Parietal lobe (tissue), 1 donor: ENCODE measurements around the gene TPPP2. TPM values are rescaled to one million over a fixed set of nuclear protein-coding genes. Genes with fewer than 3 reads are reported as not detected.

Experiments used
- total RNA-seq: library from RNA; depleted of rRNA; stranded (reverse); fragments of >200 nt; gene quantifications from one replicate; pipeline ENCODE4 v1.2.3, GENCODE V29; 2014

TPPP2 gene
- total RNA-seq = not detected

DNA sequence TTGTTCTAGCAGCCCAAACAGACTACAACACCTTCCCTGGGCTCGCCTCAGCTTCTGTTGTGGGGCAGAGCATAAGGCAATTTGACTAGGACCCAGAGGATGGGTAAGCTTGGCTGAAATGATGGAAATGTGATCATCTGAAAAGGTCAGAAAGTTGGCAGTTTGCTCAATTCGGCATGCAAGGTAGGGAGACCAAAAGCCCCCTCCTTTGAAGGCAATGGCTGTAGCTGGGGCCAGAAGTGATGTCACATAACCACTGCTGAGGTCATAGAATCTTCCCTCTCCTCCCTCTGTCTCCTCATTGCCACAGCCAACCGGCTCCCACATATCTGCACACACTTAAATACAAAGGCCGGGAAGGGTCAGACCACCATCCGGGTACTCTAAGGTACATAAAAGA is at the start of gene TPPP2:
Gene TPPP2 (plus strand): TSS at position 301 of the 400 bp plus-strand sequence. CDS start 365 bp downstream, outside the sequence.

DNA sequence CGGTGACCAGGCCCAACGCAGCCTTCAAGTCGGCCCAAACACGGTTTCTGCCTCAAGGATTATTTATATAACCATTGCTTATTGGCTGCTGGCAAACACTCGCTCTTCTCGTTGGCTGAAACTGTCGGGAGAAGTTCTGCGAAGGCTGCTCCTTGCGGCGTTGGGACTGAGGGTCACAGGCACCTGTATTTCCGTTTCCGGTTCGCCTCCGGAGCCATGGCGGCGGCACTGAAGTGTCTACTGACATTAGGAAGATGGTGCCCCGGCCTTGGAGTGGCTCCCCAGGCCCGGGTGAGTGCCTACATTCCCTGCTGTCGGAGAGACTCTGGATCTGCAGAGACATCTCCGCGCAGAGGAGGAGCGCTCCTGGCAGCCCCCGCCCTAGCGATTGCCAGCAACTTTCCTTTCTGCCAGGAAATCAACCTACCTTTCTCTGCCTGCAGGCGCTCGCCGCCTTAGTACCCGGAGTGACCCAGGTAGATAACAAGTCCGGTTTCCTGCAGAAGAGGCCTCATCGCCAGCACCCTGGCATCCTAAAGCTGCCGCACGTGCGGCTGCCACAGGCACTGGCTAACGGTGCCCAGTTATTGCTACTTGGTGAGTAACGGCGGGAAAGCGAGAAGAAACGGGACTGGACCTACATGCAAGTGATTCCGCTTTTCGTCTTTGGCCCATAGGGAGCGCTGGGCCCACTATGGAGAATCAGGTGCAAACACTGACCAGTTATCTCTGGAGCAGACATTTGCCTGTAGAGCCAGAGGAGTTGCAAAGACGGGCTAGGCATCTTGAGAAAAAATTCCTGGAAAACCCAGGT is 40.0 kb upstream of the TPPP2 start, which contains the start of gene METTL17:
Gene METTL17 (plus strand): TSS at position 194 of the 814 bp plus-strand sequence. CDS start 23 bp downstream, at position 217.

DNA sequence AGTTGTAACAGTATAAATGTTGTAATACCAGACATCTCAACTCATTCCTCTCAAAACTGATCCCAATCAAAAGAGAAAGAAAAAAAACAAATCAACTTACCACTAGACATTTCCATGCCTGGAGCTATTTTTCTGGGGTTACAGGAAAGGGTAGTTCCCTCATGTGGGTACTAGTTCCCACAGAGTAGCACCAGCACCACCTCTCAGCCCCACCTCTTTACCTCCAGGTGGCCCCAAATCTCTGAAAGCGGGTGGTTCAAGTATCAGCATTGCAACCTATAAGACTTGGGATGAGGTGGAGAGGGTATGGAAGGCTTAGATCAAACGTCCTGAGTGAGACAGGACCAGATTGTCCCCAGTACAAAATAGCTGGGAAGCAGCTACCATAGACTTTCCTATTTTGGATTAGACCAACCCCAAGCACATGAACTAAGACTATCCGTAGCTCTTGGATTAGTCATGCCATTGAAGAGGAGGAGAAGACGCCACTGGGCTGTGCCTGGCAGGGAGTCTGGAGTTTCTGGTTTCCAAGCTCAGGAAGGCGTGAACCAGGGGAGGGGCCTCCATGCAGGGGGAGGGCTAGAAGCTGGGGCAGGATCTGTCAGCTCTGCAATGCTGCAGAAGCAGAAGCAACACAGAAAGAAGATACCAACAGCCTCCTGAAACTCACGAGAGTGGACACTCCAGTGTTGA is 31.2 kb upstream of the TPPP2 start, which contains the start of gene SLC39A2:
Gene SLC39A2 (plus strand): TSS at position 620 of the 693 bp plus-strand sequence. CDS start 154 bp downstream, outside the sequence.

DNA sequence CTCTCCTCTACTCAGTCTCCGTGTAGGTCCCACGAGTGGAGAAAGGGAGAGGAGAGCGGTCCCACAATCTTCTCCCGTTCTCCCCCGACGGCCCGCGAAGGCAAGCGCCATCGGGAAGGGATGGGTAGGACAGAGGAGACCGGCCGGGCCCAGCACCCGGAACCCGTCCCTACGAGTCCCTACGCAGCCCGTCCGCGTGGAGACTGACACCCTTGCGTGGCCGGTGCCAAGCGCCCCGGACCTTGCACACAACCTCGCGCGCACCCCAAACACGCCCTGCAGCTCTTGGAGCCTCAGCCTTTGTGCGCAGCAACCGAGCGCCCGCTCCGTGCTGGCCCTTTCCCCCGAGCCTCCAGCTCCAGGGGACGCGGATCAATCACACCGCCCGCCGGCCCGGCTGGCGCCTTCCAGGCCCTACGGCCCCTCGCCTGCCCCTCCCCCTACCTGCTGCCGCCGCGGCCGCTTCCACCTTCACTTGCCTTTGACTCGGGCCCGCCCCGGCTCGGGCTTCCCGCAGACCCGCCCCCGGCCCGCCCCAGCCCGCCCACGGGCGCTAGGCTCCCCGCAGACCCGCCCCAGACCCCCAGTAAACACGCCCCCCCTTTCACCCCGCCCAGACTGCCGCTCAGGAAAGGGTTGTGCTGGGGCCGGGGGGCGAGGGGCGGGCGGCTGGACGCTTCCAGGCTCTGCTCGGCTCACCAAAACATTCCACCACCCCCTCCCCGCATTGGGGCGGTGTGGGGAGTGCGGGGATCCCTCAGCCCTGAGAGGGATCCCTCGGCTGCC is 5.2 kb upstream of the TPPP2 start, which contains the start of gene NDRG2:
Gene NDRG2 (minus strand): TSS at position 477 of the 786 bp plus-strand sequence. CDS start 1,746 bp downstream, outside the sequence.

DNA sequence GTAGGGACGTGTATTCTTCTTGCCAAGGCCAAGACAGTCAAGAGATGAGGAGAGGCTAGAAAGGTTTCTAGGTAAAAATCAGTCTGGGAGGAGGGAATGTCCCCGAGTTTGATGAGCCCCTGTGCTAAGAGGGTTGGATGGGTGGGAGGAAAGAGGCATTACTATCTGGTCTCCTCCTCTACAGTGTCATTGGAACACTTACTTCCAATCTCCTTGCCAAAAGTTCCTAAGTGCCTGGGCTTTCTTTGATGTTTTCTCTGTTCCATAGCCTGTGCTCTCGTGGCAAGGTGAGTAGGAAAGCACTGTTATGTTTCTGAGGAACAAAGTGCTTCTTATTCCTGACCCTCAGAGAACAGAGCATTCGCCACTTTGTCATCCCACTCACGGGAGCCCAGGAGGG is 4.7 kb downstream of the TPPP2 start, which contains the start of gene RNASE13:
Gene RNASE13 (minus strand): TSS at position 101 of the 400 bp plus-strand sequence. CDS start 519 bp downstream, outside the sequence.

DNA sequence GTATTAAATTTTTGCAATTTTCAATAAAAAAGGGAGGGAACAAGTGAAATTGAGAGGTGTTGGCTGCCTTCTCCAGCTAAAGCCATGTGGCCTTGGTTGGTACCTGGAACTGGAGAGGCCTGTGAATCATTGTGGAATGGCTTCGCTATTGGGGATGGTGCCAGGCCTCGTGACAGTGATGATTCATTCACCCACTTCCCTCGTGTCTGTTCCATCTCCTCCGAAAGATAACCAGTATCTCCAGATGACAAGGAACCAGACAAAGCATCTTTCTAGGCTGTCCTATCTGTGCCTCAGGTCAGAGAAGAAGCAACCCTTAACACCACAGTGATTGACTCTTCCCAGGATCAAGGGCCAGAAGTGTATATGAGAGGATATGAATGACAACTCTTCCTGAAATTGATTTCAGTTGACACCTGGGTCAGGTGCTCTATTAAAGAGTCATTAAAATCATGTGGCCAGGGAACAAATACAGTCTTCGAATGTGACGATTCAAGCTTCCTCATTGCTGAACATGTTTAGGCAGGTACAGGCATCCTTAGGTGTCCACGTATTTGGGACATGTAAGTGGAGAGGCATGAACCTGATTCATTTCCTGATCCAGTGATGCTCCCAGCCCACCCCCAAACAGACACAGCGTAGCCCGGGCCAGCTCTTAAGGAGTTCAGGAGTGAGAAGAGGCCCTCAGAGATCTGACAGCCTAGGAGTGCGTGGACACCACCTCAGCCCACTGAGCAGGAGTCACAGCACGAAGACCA is 11.8 kb downstream of the TPPP2 start, which contains the start of gene RNASE7:
Gene RNASE7 (plus strand): TSS at position 687 of the 758 bp plus-strand sequence. CDS start 631 bp downstream, outside the sequence.

DNA sequence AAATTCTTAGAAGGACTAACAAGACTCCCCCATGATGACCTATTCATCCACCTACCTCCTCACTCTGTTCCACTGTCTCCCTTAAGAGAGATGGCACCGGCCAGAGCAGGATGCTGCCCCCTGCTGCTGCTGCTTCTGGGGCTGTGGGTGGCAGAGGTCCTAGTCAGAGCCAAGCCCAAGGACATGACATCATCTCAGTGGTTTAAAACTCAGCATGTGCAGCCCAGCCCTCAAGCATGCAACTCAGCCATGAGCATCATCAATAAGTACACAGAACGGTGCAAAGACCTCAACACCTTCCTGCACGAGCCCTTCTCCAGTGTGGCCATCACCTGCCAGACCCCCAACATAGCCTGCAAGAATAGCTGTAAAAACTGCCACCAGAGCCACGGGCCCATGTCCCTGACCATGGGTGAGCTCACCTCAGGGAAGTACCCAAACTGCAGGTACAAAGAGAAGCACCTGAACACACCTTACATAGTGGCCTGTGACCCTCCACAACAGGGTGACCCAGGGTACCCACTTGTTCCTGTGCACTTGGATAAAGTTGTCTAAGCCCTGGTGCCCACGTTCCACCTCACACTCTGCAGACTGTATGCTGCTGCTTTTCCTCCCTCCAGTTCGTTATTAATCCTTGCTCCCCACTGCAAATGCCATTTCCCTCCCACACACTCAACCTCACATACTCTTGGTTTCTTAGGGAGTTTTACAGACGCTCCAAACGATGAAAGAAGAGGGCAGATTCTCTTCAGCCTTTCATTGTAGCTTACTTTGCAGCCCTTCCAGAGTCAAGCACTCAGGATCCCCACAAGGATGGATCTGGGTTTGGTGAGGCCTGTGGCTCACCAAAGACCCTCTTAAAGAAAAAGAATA is 28.0 kb downstream of the TPPP2 start, which contains the start of gene RNASE8:
Gene RNASE8 (plus strand): TSS at position 20 of the 873 bp plus-strand sequence. CDS start 71 bp downstream, at position 91.

DNA sequence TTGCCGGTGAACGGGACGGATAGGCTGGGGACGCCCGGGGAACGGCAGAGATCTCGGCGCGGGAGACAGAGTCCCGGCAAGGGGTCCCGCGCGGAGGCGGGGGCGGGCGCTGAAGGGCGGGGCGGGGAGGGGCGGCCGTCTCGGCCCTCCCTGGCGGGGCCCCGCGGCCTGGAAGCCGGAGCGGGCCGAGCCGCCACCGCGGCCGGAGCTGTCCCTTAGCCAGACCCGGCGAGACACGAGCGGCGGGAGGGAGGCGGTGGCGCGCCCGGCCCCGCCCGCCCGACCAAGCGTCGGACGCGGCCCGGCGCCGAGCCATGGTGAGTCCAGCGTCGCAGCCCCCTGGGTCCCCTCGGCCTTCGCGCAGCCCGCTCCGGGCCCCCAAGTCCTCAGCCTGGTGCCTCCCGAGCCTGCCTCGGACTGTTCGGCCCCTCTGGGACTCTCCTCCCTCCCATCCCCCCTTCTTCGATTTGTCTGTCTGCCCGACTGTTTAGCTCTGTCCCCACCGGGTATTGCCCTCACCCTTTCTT is 40.1 kb downstream of the TPPP2 start, which contains the start of gene ARHGEF40:
Gene ARHGEF40 (plus strand): TSS at position 222 of the 527 bp plus-strand sequence. CDS start 93 bp downstream, at position 315.

Other genes starting within 250 kb of the TPPP2 start
- not detected for gene RNASE6, start 248.9 kb upstream of the TPPP2 start, total RNA-seq
- gene RNASE1, start 227.4 kb upstream of the TPPP2 start, total RNA-seq = 7.8 TPM
- not detected for gene RNASE3, start 138.8 kb upstream of the TPPP2 start, total RNA-seq
- gene RNASE2, start 74.7 kb upstream of the TPPP2 start, total RNA-seq = not detected
- gene METTL17, start 40.2 kb upstream of the TPPP2 start, total RNA-seq = 47.0 TPM
- not detected for gene SLC39A2, start 30.9 kb upstream of the TPPP2 start, total RNA-seq
- 105 TPM for gene NDRG2, start 5.2 kb upstream of the TPPP2 start, total RNA-seq
- gene RNASE13, start 4.6 kb downstream of the TPPP2 start, total RNA-seq = not detected
- not detected for gene RNASE7, start 12.1 kb downstream of the TPPP2 start, total RNA-seq
- not detected for gene RNASE8, start 27.6 kb downstream of the TPPP2 start, total RNA-seq
- 20.7 TPM for gene ARHGEF40, start 40.1 kb downstream of the TPPP2 start, total RNA-seq
- gene ZNF219, start 68.4 kb downstream of the TPPP2 start, total RNA-seq = 11.9 TPM
- gene TMEM253, start 70.8 kb downstream of the TPPP2 start, total RNA-seq = not detected
- gene OR5AU1, start 125.8 kb downstream of the TPPP2 start, total RNA-seq = not detected
- 531 TPM for gene HNRNPC, start 239.2 kb downstream of the TPPP2 start, total RNA-seq
- 0.94 TPM for gene RPGRIP1, start 249.9 kb downstream of the TPPP2 start, total RNA-seq